Body of pancreas (tissue), 4 donors: ENCODE data around the gene SH3TC1.

Experiments used
- POLR2A ChIP-seq, 3 donors: fragments of 450-650 bp; IDR thresholded peaks; one replicate each; pipeline ENCODE4 v1.6.1; 2016; ENCODE audit warnings: antibody characterized with exemption in 3 of 3, mild to moderate bottlenecking in 2 of 3
- TF ChIP-seq, protein P1 (sequence below), 7 experiments: fragments of 450-650 bp in 4 of 7; fragments of 200-600 bp in 3 of 7; sonication (generic) in 3 of 7; IDR thresholded peaks; one replicate each; pipeline ENCODE4 v1.5.1; 2016 to 2019; ENCODE audit warnings: antibody characterized with exemption in 7 of 7

DNA sequence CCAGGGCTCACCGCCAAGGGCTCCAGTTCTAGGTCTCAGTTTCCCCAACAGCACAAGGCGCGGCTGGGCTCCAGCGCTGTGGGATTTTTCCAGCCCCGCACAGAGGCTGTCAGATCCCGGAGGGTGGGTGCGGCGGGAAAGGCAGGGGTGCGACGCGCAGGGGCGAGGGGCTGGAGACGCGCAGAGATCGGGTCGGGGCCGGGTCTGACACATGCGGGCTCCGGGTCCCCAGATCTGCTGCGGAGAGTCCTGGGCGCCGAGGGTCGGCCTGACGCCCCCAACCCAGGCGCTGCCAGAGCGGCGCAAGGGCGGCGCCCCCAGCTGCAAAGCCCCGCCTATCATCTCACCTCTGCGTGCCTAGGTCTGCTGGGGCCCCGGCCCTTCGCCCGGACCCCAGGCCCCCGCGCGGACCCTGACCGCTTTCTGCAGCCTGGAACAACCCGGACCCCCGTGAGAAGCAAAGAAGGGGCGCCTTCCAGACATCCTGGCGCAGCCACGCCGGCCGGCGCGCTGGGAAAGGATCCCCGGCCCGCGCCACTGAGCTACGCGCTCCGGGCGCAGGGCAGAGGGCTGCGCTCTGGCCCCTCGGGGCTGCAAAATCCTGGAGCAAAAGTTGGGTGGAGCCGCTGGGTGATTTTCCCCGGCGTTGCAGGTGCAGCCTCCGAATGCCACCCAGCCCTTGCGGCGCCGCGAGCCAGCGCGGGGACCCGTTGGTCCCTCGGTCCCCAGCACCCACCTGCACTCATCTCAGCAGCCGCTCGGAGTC, 41.0 kb upstream of the SH3TC1 start:
- TF ChIP-seq, protein P1, sequence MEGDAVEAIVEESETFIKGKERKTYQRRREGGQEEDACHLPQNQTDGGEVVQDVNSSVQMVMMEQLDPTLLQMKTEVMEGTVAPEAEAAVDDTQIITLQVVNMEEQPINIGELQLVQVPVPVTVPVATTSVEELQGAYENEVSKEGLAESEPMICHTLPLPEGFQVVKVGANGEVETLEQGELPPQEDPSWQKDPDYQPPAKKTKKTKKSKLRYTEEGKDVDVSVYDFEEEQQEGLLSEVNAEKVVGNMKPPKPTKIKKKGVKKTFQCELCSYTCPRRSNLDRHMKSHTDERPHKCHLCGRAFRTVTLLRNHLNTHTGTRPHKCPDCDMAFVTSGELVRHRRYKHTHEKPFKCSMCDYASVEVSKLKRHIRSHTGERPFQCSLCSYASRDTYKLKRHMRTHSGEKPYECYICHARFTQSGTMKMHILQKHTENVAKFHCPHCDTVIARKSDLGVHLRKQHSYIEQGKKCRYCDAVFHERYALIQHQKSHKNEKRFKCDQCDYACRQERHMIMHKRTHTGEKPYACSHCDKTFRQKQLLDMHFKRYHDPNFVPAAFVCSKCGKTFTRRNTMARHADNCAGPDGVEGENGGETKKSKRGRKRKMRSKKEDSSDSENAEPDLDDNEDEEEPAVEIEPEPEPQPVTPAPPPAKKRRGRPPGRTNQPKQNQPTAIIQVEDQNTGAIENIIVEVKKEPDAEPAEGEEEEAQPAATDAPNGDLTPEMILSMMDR (IDR thresholded peaks at IDR 0.05) = peak in 1 of 7 experiments; percentile 11
- no peak for TF ChIP-seq POLR2A (IDR thresholded peaks at IDR 0.05)
